Limb (tissue), 2 donors: ENCODE results near the gene JMJD1C.

Experiments used
- DNase-seq, 2 donors: peaks; one replicate each; pipeline ENCODE4 v3.0.0-alpha.2; 2016; ENCODE audit errors: extremely low spot score in 2 of 2

The JMJD1C gene

GRCh38 chr10:63140077-63140476, 325.7 kb downstream of the JMJD1C start:
- DNase-seq = no peak

- DNase-seq = no peak
Observed at GRCh38 chr10:63137306-63137705, 328.5 kb downstream of the JMJD1C start.

- no peak for DNase-seq
Observed at GRCh38 chr10:63133821-63134557, 331.8 kb downstream of the JMJD1C start.

GRCh38 chr10:63133056-63133820, 332.5 kb downstream of the JMJD1C start, which contains the start of gene NRBF2:
Gene NRBF2 (plus strand): TSS chr10:63133328. CDS start chr10:63133471, 143 bp downstream.
- peak; percentile 97 to 98 for DNase-seq

GRCh38 chr10:63132651-63133055, 333.1 kb downstream of the JMJD1C start:
- DNase-seq = no peak

GRCh38 chr10:63129888-63130287, 335.9 kb downstream of the JMJD1C start:
- no peak for DNase-seq

GRCh38 chr10:63128443-63128842, 337.3 kb downstream of the JMJD1C start:
- DNase-seq = no peak

GRCh38 chr10:63125459-63125858, 340.3 kb downstream of the JMJD1C start:
- no peak for DNase-seq

GRCh38 chr10:63123727-63124362, 341.9 kb downstream of the JMJD1C start:
- no peak for DNase-seq

- DNase-seq = no peak
Observed at GRCh38 chr10:63120554-63120953, 345.2 kb downstream of the JMJD1C start.

- no peak for DNase-seq
Observed at GRCh38 chr10:63119041-63119440, 346.7 kb downstream of the JMJD1C start.
